Body of pancreas (tissue), 4 donors: ENCODE results near the gene RGS11. TPM values are rescaled to one million over a fixed set of nuclear protein-coding genes. Genes with fewer than 3 reads are reported as not detected.

Experiments used
- ATAC-seq: fragments of 150-250 bp; one replicate; pipeline ENCODE4 v1.9.1; 2016
- DNase-seq, 4 donors: peaks; one replicate each; pipeline ENCODE4 v3.0.0-alpha.2; 2019
- H3K27ac ChIP-seq, 4 donors: fragments of 200-600 bp; sonication (generic); 1 replicate in 3 of 4; 2 replicates in 1 of 4; pipeline versions ENCODE4 v1.5.1 to v1.6.1; 2016 to 2019; ENCODE audit warnings: mild to moderate bottlenecking in 1 of 4, mixed read lengths in 1 of 4, moderate library complexity in 1 of 4
- H3K27me3 ChIP-seq, 2 donors: fragments of 200-600 bp; sonication (generic); one replicate each; pipeline ENCODE4 v1.6.0; 2016; ENCODE audit warnings: mild to moderate bottlenecking in 1 of 2
- H3K36me3 ChIP-seq, 2 donors: fragments of 200-600 bp; sonication (generic); replicated peaks in 1 of 2; 2 replicates each; pipeline ENCODE4 v1.5.1; 2016; ENCODE audit warnings: low read depth in 2 of 2; ENCODE audit not compliant: insufficient read depth in 1 of 2
- H3K4me1 ChIP-seq: fragments of 200-600 bp; sonication (generic); one replicate; pipeline ENCODE4 v1.6.0; 2016
- H3K4me3 ChIP-seq, 2 donors: fragments of 200-600 bp; sonication (generic); 1 replicate in 1 of 2; 2 replicates in 1 of 2; pipeline ENCODE4 v1.5.1; 2016 to 2019
- H3K9me3 ChIP-seq, 3 donors: fragments of 200-600 bp; sonication (generic); 1 replicate in 2 of 3; 2 replicates in 1 of 3; pipeline ENCODE4 v1.5.1; 2016
- POLR2A ChIP-seq, 3 donors: fragments of 450-650 bp; IDR thresholded peaks; one replicate each; pipeline ENCODE4 v1.6.1; 2016; ENCODE audit warnings: antibody characterized with exemption in 3 of 3, mild to moderate bottlenecking in 2 of 3
- WGBS, 2 donors: methylation state at CpG; one replicate each; pipeline ENCODE4 v1.1.5; 2017; 5-methylcytosine and 5-hydroxymethylcytosine counted together
- intact Hi-C: fragments of 100-400 bp; cut with DNase I; formaldehyde crosslinking; loops from one replicate; pipeline ENCODE4 v1.15.1; 2023
- total RNA-seq, 2 donors: library from RNA; depleted of rRNA; stranded (reverse); fragments of >200 nt; gene quantifications; one replicate each; pipeline ENCODE4 v1.1.0, GENCODE V29; 2016
- TF ChIP-seq, protein P1 (sequence below), 7 experiments: fragments of 450-650 bp in 4 of 7; fragments of 200-600 bp in 3 of 7; sonication (generic) in 3 of 7; IDR thresholded peaks; one replicate each; pipeline ENCODE4 v1.5.1; 2016 to 2019; ENCODE audit warnings: antibody characterized with exemption in 7 of 7

Gene RGS11
- total RNA-seq, 2 donors from 2014 or later: 15.6 to 95.9 TPM

DNA sequence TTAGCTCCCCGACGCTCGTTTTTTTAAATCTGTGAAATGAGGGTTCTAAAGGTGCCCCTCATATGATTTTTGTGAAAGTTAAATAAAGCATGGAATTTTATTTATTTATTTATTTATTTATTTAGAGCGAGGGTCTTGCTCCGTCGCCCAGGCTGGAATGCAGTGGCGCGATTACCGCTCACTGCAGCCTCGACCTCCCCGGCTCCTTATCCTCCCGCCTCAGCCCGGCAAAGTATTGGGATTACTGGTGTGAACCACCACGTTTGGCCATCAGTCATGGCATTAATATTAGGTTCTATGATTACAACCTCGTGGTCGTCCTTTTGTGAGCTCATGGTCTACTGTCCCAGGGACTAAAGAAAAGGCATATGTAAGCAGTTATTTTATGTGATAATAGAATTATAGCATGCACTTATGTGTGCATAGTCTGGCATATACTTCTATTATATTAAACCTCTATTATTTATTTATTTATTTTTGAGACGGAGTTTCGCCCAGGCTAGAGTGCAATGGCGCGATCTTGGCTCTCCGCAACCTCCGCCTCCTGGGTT, 45.9 kb downstream of the RGS11 start:
- peaks cover 0 to 9% of the 10 kb centered on the region in 2 donors for H3K36me3 ChIP-seq
- WGBS, 2 donors: 71% methylated on average over 22 of the region's 22 CpGs
- no peak overlapping the region for H3K4me3 ChIP-seq
- intact Hi-C loops: no loop called here
- ATAC-seq (no peak), DNase-seq (no peak)
- H3K9me3 ChIP-seq: no peaks in the 10 kb centered on the region
- no peak for TF ChIP-seq POLR2A (IDR thresholded peaks at IDR 0.05)
- TF ChIP-seq, protein P1, sequence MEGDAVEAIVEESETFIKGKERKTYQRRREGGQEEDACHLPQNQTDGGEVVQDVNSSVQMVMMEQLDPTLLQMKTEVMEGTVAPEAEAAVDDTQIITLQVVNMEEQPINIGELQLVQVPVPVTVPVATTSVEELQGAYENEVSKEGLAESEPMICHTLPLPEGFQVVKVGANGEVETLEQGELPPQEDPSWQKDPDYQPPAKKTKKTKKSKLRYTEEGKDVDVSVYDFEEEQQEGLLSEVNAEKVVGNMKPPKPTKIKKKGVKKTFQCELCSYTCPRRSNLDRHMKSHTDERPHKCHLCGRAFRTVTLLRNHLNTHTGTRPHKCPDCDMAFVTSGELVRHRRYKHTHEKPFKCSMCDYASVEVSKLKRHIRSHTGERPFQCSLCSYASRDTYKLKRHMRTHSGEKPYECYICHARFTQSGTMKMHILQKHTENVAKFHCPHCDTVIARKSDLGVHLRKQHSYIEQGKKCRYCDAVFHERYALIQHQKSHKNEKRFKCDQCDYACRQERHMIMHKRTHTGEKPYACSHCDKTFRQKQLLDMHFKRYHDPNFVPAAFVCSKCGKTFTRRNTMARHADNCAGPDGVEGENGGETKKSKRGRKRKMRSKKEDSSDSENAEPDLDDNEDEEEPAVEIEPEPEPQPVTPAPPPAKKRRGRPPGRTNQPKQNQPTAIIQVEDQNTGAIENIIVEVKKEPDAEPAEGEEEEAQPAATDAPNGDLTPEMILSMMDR (IDR thresholded peaks at IDR 0.05): no peak
- peak overlapping the region in 3 of 4 donors; percentile 83 to 97 (median 84) for H3K27ac ChIP-seq
- peaks cover 16% of the 10 kb centered on the region for H3K4me1 ChIP-seq
- H3K27me3 ChIP-seq: no peaks in the 10 kb centered on the region

DNA sequence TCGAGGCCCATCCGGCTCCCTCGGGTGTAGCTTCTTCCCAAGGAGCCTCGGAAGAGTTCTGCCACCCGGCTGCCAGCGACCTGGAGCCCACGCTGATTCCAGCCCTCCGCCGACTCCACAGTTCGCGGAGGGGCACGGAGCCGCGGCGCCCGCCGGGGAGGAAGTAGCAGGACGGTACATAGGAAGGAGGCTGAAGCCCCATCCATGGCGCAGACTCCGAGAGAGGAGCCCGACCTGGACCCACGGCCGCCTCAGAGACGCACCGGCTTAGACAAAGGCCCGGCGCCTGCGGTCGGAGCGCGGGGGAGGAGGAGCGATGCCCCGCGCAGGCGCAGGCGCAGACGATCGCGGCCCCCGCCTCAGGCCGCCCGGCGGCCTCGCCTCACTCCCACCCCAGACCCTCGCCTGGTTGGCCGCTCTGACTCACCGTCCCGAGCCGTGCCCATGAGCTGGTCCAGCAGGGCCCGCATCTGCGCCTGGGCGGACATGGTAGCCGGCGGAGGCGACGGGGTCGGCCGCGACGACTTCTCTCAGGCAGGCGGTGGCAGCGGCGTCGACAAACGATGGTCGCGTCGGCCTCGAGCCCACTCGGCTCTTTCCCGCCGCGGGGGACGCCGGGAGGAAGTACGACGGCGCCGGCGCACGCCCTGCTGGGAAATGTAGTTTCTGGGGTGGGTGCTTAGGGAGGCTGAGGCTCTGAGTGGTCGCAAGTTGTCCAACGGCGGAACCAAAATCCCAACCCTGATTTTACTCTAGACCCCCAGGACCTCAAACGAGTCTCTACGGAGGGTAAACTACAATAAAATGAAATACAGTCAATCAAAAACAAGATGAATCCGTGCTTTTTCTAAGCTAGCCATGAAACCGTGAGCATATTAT, 46.7 kb downstream of the RGS11 start, which contains the start of gene LUC7L:
TSS of gene LUC7L (minus strand) at position 598 of the 879 bp plus-strand sequence. CDS start at position 488, 110 bp downstream.
- peaks cover 6 to 10% of the 10 kb centered on the region in 2 donors for H3K36me3 ChIP-seq
- intact Hi-C loops: no loop called here
- no peaks in the 10 kb centered on the region for H3K27me3 ChIP-seq
- peak; percentile 78 to 87 (median 84) for DNase-seq
- H3K27ac ChIP-seq: peak within 1 kb of the TSS; percentile 83 to 97 (median 90)
- H3K4me1 ChIP-seq: peaks cover 14% of the 10 kb centered on the region
- peak; percentile 85 for ATAC-seq
- WGBS, 2 donors: 2 to 13% methylated on average over 6 to 66 of the region's 88 CpGs
- peak within 1 kb of the TSS; percentile 37 to 70 for H3K4me3 ChIP-seq
- H3K9me3 ChIP-seq: no peaks in the 10 kb centered on the region
- TF ChIP-seq POLR2A (IDR thresholded peaks at IDR 0.05): peak; percentile 79 to 95 (median 89)
- TF ChIP-seq, protein P1 (IDR thresholded peaks at IDR 0.05): no peak

GRCh38 chr16:228151-228851, 47.4 kb downstream of the RGS11 start:
- 15 to 22% methylated on average over 6 to 9 of the region's 9 CpGs for WGBS, 2 donors
- peak overlapping the region in 3 of 4 donors; percentile 84 to 97 (median 96) for H3K27ac ChIP-seq
- peaks cover 6 to 12% of the 10 kb centered on the region in 2 donors for H3K36me3 ChIP-seq
- intact Hi-C loops: no loop called here
- no peaks in the 10 kb centered on the region for H3K27me3 ChIP-seq
- TF ChIP-seq, protein P1 (IDR thresholded peaks at IDR 0.05): no peak
- TF ChIP-seq POLR2A (IDR thresholded peaks at IDR 0.05): no peak
- H3K4me1 ChIP-seq: peaks cover 12% of the 10 kb centered on the region
- peak overlapping the region; percentile 37 to 70 for H3K4me3 ChIP-seq
- ATAC-seq (peak; percentile 8), DNase-seq (no peak)
- no peaks in the 10 kb centered on the region for H3K9me3 ChIP-seq

GRCh38 chr16:220021-220420, 55.7 kb downstream of the RGS11 start:
- TF ChIP-seq, protein P1 (IDR thresholded peaks at IDR 0.05): no peak
- no peak for TF ChIP-seq POLR2A (IDR thresholded peaks at IDR 0.05)
- no peaks in the 10 kb centered on the region for H3K9me3 ChIP-seq
- no peaks in the 10 kb centered on the region for H3K27me3 ChIP-seq
- no peak overlapping the region for H3K27ac ChIP-seq
- intact Hi-C loops: no loop called here
- WGBS, 2 donors: 56 to 64% methylated on average over 4 of the region's 4 CpGs
- H3K4me1 ChIP-seq: no peaks in the 10 kb centered on the region
- H3K36me3 ChIP-seq: peaks cover 6 to 10% of the 10 kb centered on the region in 2 donors
- no peak for DNase-seq
- no peak for ATAC-seq
- no peak overlapping the region for H3K4me3 ChIP-seq

Other genes starting within 250 kb of the RGS11 start
- gene POLR3K, start 222.3 kb downstream of the RGS11 start, total RNA-seq: 1 to 10 TPM; 2.6 to 5.6 TPM
- gene SNRNP25, start 222.1 kb downstream of the RGS11 start, total RNA-seq: 10 to 100 TPM; 13.2 to 13.5 TPM
- gene RHBDF1, start 203.3 kb downstream of the RGS11 start, total RNA-seq: 10 to 100 TPM; 16.3 to 27.7 TPM
- 10 to 100 TPM; 65.6 to 66.9 TPM for gene MPG, start 197.7 kb downstream of the RGS11 start, total RNA-seq
- gene NPRL3, start 137.3 kb downstream of the RGS11 start, total RNA-seq: 10 to 100 TPM; 10.6 to 23.7 TPM
- gene HBZ, start 123.3 kb downstream of the RGS11 start, total RNA-seq: not detected
- not detected for gene HBM, start 110.0 kb downstream of the RGS11 start, total RNA-seq
- gene HBA2, start 103.1 kb downstream of the RGS11 start, total RNA-seq: 10 to 100 TPM in 1 of 2 donors, 1 to 10 TPM in 1; 6.0 to 23.4 TPM
- not detected for gene HBA1, start 99.3 kb downstream of the RGS11 start, total RNA-seq
- gene HBQ1, start 95.5 kb downstream of the RGS11 start, total RNA-seq: not detected
- gene LUC7L, start 46.5 kb downstream of the RGS11 start, total RNA-seq: 100 to 1,000 TPM; 106 to 162 TPM
- gene FAM234A, start 41.1 kb downstream of the RGS11 start, total RNA-seq: 10 to 100 TPM; 44.2 to 50.8 TPM
- gene ARHGDIG, start 4.6 kb upstream of the RGS11 start, total RNA-seq: 100 to 1,000 TPM; 102 to 140 TPM
- gene PDIA2, start 7.2 kb upstream of the RGS11 start, total RNA-seq: 1,000 to 10,000 TPM in 1 of 2 donors, 100 to 1,000 TPM in 1; 517 to 2,271 TPM
- gene AXIN1, start 76.8 kb upstream of the RGS11 start, total RNA-seq: 10 to 100 TPM; 14.8 TPM
- gene MRPL28, start 94.6 kb upstream of the RGS11 start, total RNA-seq: 10 to 100 TPM; 22.1 to 31.0 TPM
- 100 to 1,000 TPM in 1 of 2 donors, 10 to 100 TPM in 1; 83.8 to 113 TPM for gene PGAP6, start 106.0 kb upstream of the RGS11 start, total RNA-seq
- gene NME4, start 121.3 kb upstream of the RGS11 start, total RNA-seq: 10 to 100 TPM; 20.2 to 33.0 TPM
- gene DECR2, start 125.9 kb upstream of the RGS11 start, total RNA-seq: 10 to 100 TPM; 38.9 to 41.2 TPM
- 100 to 1,000 TPM in 1 of 2 donors, 10 to 100 TPM in 1; 50.1 to 122 TPM for gene RAB11FIP3, start 149.7 kb upstream of the RGS11 start, total RNA-seq